Hepatocyte (in vitro differentiated cells): ENCODE data around the gene CMTM3. TPM values are rescaled to one million over a fixed set of nuclear protein-coding genes. Genes with fewer than 3 reads are reported as not detected.

ENCODE experiments used
- DNase-seq: peaks from one replicate; pipeline ENCODE4 v3.0.0-alpha.2; 2016; ENCODE audit warnings: low spot score
- H2AFZ ChIP-seq: fragments of 200-600 bp; sonication (generic); 2 replicates; pipeline ENCODE4 v1.6.0; 2016; ENCODE audit warnings: antibody characterized with exemption, mild to moderate bottlenecking
- H3K27ac ChIP-seq: fragments of 200-600 bp; sonication (generic); 2 replicates; pipeline ENCODE4 v1.5.1; 2016; ENCODE audit warnings: mild to moderate bottlenecking
- H3K27me3 ChIP-seq: fragments of 200-600 bp; sonication (generic); 2 replicates; pipeline ENCODE4 v1.6.1; 2016
- H3K36me3 ChIP-seq: fragments of 200-600 bp; sonication (generic); replicated peaks from 2 replicates; pipeline ENCODE4 v1.5.1; 2016; ENCODE audit warnings: low read depth; ENCODE audit not compliant: insufficient read depth
- H3K4me1 ChIP-seq: fragments of 200-600 bp; sonication (generic); 2 replicates; pipeline ENCODE4 v1.5.1; 2016; ENCODE audit warnings: mild to moderate bottlenecking, moderate library complexity; ENCODE audit not compliant: insufficient read depth
- H3K4me2 ChIP-seq: fragments of 200-600 bp; sonication (generic); 2 replicates; pipeline ENCODE4 v1.6.0; 2016
- H3K4me3 ChIP-seq: fragments of 200-600 bp; sonication (generic); 2 replicates; pipeline ENCODE4 v1.5.1; 2016; ENCODE audit warnings: mild to moderate bottlenecking
- H3K79me2 ChIP-seq: fragments of 200-600 bp; sonication (generic); 2 replicates; pipeline ENCODE4 v1.6.0; 2017; ENCODE audit warnings: mild to moderate bottlenecking
- H3K9me2 ChIP-seq: fragments of 200-600 bp; sonication (generic); replicated peaks from 2 replicates; pipeline ENCODE4 v1.6.0; 2017; ENCODE audit warnings: mild to moderate bottlenecking; ENCODE audit not compliant: insufficient read depth
- H3K9me3 ChIP-seq: fragments of 200-600 bp; sonication (generic); 2 replicates; pipeline ENCODE4 v1.5.1; 2016; ENCODE audit warnings: low read depth, mild to moderate bottlenecking
- H4K20me1 ChIP-seq: fragments of 200-600 bp; sonication (generic); 2 replicates; pipeline ENCODE4 v1.6.0; 2016; ENCODE audit warnings: mild to moderate bottlenecking; ENCODE audit not compliant: insufficient read depth, poor library complexity, severe bottlenecking
- CTCF ChIP-seq: fragments of 200-600 bp; sonication (generic); IDR thresholded peaks from 2 replicates; pipeline ENCODE4 v1.5.1; 2016; ENCODE audit warnings: antibody characterized with exemption, mild to moderate bottlenecking; ENCODE audit not compliant: poor library complexity
- EZH2 ChIP-seq: fragments of 200-600 bp; sonication (generic); IDR thresholded peaks from 2 replicates; pipeline ENCODE4 v1.6.1; 2016; ENCODE audit warnings: antibody characterized with exemption, mild to moderate bottlenecking, borderline replicate concordance
- EZH2phosphoT487 ChIP-seq: fragments of 200-600 bp; sonication (generic); IDR thresholded peaks from one replicate; pipeline ENCODE4 v1.6.1; 2018; ENCODE audit warnings: antibody characterized with exemption, mild to moderate bottlenecking, low read depth, moderate library complexity; ENCODE audit not compliant: unreplicated experiment, severe bottlenecking
- WGBS: methylation state at CpG from one replicate; pipeline ENCODE4 v1.1.6; 2016; ENCODE audit warnings: low lambda C conversion rate; ENCODE audit errors: missing lambda C conversion rate; 5-methylcytosine and 5-hydroxymethylcytosine counted together
- polyA plus RNA-seq: library from polyadenylated mRNA; unstranded; fragments of >200 nt; fragmentation: Nextera tagmentation; extraction: Ambion mirVana; gene quantifications from 2 replicates; pipeline ENCODE4 v1.2.1, GENCODE V29; 2016
- total RNA-seq: library from RNA; depleted of rRNA; stranded (reverse); fragments of >200 nt; gene quantifications from 2 replicates; pipeline ENCODE4 v1.2.3, GENCODE V29; 2014

The CMTM3 gene
- total and polyA plus RNA-seq, 2 experiments from 2014 or later = 32.5 to 55.1 TPM

- H3K4me1 ChIP-seq = no peaks in the 10 kb centered on the region
- no peaks in the 10 kb centered on the region for H3K36me3 ChIP-seq
- H4K20me1 ChIP-seq = no peaks in the 10 kb centered on the region
- H2AFZ ChIP-seq = no peak overlapping the region
- H3K9me2 ChIP-seq = no peaks in the 10 kb centered on the region
- H3K4me3 ChIP-seq = no peak overlapping the region
- WGBS = 86% methylated on average over 6 of the region's 6 CpGs
- H3K79me2 ChIP-seq = peaks cover 12% of the 10 kb centered on the region
- no peaks in the 10 kb centered on the region for H3K27me3 ChIP-seq
- H3K9me3 ChIP-seq = no peaks in the 10 kb centered on the region
- no peak for DNase-seq
- TF ChIP-seq CTCF (no peak), EZH2phosphoT487 (no peak), EZH2 (no peak)
- H3K27ac ChIP-seq = no peak overlapping the region
- H3K4me2 ChIP-seq = no peak overlapping the region
Measured at GRCh38 chr16:66635406-66635805, 30.9 kb downstream of the CMTM3 start.

GRCh38 chr16:66636199-66636598 is 31.7 kb downstream of the CMTM3 start:
- no peaks in the 10 kb centered on the region for H3K36me3 ChIP-seq
- H3K9me3 ChIP-seq = no peaks in the 10 kb centered on the region
- WGBS = 87% methylated on average over 5 of the region's 5 CpGs

DNA sequence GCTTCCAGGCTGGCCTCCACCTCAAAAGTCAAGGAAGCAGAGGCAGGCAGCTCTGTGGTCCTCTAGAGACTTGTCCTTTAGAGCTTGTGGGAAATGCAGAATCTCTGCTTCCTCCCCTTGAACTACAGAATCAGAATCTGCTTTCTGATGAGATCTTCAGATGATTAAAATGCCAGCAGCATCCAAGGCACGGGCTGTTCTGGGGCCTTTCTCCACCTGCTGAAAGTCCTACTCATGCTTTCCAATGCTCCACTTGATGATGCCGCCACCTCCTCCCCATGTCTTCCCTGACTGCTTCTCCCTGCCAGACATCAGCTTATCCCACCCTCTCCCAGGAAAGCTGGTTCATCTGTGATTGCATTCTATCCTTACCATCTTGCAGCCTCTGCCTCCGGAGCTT is 33.3 kb downstream of the CMTM3 start:
- WGBS = 91% methylated on average over 3 of the region's 3 CpGs
- Histone ChIP-seq H3K27ac (no peak overlapping the region), H3K27me3 (no peaks in the 10 kb centered on the region), H3K4me1 (no peaks in the 10 kb centered on the region), H2AFZ (no peak overlapping the region), H3K9me2 (no peaks in the 10 kb centered on the region), H4K20me1 (no peaks in the 10 kb centered on the region), H3K9me3 (no peaks in the 10 kb centered on the region), H3K4me3 (no peak overlapping the region), H3K36me3 (no peaks in the 10 kb centered on the region), H3K4me2 (no peak overlapping the region), H3K79me2 (peaks cover 34% of the 10 kb centered on the region)
- no peak for DNase-seq
- no peak for TF ChIP-seq EZH2
- no peak for TF ChIP-seq CTCF
- TF ChIP-seq EZH2phosphoT487 = no peak

More at GRCh38 chr16:66636199-66636598, 31.7 kb downstream of the CMTM3 start:
- no peak for DNase-seq
- peaks cover 18% of the 10 kb centered on the region for H3K79me2 ChIP-seq
- no peak overlapping the region for H3K4me3 ChIP-seq
- no peaks in the 10 kb centered on the region for H3K9me2 ChIP-seq
- H3K4me2 ChIP-seq = no peak overlapping the region
- no peak overlapping the region for H3K27ac ChIP-seq
- no peaks in the 10 kb centered on the region for H4K20me1 ChIP-seq
- no peaks in the 10 kb centered on the region for H3K4me1 ChIP-seq
- no peak overlapping the region for H2AFZ ChIP-seq
- no peak for TF ChIP-seq CTCF
- TF ChIP-seq EZH2 = no peak
- TF ChIP-seq EZH2phosphoT487 = no peak
- no peaks in the 10 kb centered on the region for H3K27me3 ChIP-seq
